OCI-LY1 (cell line): Measurements from ENCODE around the gene FOXA1.

Experiments used
- EZH2 ChIP-seq: fragments of 200-600 bp; sonication (generic), shearing (Covaris generic); IDR thresholded peaks from 2 replicates; pipeline ENCODE4 v1.8.0; 2017; ENCODE audit warnings: borderline replicate concordance, mixed run types, mild to moderate bottlenecking, antibody characterized with exemption, low read length, moderate library complexity, mixed read lengths
- TF ChIP-seq, protein P1 (sequence below): fragments of 200-600 bp; sonication (generic), shearing (Covaris generic); IDR thresholded peaks from 2 replicates; pipeline ENCODE4 v1.5.1; 2017; ENCODE audit warnings: mild to moderate bottlenecking, antibody characterized with exemption, low read length, moderate library complexity, mixed read lengths

DNA sequence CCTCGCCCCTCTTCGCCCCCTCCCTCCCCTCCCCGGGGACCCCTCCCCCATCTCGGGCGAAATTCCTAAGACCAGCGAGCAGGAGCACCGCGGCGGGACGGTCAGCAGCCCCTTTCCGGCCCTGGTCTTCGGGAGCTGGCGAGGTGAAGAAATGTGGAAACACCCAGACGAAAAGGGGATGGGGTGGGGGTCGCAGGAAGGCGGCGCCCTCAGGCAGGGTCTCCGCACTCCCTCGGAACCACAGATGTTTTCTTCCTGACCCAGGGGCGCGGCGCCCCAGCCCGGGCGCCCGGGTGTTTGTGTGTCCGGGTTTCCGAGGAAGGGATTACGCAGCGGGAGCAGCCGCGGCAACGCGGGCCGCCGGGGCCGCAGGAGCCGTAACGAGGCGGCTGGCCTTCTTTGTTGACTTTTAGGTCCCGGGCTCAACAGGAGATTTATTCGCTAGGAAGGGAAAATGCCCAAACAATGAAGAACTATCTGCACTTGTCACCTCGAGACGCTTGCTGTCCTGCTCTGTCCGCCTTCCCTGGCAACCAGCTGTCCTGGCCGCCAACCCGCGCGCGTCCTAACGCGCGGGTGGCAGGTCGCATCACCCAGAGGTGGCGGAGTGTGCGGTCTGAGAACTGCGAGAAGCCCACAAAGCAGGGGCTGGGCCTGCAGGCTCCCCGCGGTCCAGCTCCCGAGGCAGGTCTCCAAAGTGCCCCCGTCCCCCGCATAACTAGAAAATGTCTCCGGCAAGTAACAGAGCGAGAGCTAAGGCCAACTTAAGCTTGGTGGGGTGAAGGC is 7.0 kb downstream of the FOXA1 start:
- TF ChIP-seq, protein P1, sequence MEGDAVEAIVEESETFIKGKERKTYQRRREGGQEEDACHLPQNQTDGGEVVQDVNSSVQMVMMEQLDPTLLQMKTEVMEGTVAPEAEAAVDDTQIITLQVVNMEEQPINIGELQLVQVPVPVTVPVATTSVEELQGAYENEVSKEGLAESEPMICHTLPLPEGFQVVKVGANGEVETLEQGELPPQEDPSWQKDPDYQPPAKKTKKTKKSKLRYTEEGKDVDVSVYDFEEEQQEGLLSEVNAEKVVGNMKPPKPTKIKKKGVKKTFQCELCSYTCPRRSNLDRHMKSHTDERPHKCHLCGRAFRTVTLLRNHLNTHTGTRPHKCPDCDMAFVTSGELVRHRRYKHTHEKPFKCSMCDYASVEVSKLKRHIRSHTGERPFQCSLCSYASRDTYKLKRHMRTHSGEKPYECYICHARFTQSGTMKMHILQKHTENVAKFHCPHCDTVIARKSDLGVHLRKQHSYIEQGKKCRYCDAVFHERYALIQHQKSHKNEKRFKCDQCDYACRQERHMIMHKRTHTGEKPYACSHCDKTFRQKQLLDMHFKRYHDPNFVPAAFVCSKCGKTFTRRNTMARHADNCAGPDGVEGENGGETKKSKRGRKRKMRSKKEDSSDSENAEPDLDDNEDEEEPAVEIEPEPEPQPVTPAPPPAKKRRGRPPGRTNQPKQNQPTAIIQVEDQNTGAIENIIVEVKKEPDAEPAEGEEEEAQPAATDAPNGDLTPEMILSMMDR = no peak
- TF ChIP-seq EZH2 = no peak
